LoVo (cell line): ENCODE measurements around the gene SPATA46.
A peak's percentile ranks its signal among the peaks of the same experiment; 100 is the strongest.

Source experiments
- DNase-seq: peaks from one replicate; pipeline ENCODE4 v3.0.0-alpha.2; 2016; ENCODE audit warnings: low spot score

Gene SPATA46

GRCh38 chr1:162390396-162391185, 13.9 kb upstream of the SPATA46 start:
- no peak for DNase-seq

- DNase-seq = no peak
Measured at GRCh38 chr1:162389971-162390370, 13.3 kb upstream of the SPATA46 start.

- peak; percentile 45 for DNase-seq
Measured at GRCh38 chr1:162389021-162389818, 12.6 kb upstream of the SPATA46 start.

GRCh38 chr1:162388615-162389014, 12.0 kb upstream of the SPATA46 start:
- DNase-seq = no peak

DNA sequence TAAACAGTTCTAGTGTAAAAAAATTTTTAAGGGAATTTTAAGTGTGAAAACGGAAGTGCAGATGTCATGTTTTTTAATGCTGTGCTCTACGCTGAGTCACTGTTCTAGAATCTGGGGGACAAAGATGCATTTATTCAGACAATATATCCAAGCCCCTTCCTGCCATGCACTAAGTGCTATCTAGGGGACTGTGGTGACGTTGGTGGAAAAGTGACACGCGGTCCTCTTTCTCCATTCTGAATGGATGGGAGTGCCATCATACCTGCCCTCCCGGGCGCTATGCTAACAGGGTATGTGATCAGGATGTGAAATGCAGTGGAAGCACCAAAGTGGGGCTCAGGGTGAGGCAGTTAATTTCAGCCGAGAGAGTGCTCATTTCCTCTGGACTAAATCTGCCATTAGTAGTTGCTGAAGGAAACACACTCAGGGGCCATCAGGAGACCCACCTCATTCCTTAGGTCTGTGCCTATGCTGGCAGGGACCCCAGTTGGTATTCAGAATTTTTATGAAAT, 11.5 kb upstream of the SPATA46 start:
- no peak for DNase-seq

DNA sequence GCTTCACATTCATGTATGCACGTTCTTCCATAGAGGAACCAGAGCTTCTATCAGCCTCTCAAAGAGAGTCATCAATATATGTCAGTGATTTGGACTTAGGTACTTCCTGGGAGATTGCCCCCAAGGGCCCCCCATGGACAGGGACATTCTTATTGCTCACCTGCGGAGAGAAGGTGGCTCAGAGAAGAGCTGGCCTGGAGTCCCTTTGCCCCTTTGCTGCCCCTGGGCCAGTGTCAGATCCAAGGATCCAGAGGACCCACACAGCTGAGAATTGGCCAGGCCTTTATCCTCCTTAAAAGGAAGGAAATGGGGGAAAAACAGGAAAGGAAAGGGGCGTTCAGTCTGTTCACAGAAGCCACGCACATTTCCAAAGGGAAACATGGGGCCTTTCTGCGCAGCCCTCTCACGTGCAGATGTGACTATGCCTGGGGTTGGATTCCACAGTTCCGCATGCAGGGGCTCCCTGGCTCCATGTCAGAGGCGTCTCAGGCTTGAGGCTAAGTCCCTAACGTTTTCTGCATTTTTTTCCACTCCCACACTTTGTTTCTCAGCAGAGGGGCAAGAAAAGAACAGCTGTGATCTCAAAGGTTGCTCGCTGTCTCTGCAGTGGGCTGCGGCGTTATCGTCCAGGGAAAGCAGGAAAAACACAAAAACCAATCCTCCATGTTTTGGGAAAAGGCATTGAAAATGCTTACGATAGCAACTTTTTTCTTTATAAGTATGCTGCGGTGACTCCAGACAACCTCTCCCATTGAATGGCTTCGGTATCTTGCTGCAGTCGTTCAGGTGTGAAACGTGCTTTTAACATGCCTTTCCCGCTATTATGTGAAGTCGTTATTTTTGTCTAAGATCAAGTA, 10.8 kb upstream of the SPATA46 start:
- no peak for DNase-seq

DNA sequence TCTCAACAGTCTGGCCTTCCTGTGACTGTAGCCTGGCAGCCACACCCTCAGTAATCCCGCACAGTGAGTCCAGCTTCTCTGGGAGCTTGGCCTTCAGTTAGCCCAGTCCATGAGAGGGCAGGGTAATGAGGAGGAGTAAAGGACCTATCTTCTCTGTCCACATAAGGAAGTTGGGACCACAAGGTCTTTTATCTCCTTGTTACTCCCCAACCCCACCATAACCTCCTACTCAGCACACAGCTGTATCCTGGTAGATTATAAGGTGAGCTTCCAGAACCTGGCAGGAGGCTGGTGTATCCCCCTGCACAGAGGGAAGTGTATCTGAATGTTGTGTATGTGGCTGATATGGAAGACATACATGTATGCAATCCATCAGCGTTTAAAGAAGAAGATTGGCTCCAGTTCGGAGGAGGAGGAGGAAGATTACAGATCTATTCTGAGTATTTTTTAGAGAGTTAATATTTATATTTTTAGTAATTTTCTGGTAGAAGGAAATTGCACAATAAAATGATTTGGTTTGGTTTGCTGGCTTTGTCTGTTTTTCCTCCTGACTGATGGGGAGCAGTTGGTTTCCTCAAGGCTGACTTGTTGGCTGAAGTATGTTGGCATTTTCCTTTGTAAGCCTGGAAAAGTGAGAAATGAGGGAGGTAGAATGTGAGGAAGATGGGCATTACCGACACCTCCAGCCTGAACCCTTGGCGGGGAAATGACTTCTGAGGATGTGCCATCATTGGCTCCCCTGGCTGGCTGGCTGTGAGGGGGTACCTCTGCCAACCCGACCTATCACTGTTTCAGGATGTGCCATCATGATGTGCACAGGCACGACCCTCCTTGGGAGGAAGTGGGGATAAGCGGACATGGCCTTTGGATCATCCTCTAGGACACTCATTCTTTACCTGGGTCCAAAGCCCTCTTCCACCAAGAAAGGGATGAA, 9.9 kb upstream of the SPATA46 start:
- DNase-seq = no peak

DNA sequence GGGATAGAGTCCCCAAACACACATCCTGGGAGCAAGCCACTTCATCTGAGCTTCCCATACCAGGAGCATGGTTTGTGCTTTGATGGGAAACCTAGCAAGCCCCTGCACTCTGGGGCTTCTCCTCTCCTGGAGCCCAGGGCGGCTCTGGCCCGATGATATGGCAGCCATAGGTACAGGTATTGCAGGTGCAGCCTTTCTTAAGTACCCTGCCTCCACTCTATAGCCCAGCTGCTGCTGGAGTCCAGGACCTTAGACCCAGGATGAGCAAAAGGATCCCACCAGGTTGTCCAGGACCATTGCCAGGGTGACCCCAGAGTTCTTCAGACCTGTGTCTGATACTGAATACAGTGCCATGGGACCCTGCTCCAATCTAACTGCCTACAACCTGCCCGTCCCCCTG, 9.0 kb upstream of the SPATA46 start:
- DNase-seq = no peak

DNA sequence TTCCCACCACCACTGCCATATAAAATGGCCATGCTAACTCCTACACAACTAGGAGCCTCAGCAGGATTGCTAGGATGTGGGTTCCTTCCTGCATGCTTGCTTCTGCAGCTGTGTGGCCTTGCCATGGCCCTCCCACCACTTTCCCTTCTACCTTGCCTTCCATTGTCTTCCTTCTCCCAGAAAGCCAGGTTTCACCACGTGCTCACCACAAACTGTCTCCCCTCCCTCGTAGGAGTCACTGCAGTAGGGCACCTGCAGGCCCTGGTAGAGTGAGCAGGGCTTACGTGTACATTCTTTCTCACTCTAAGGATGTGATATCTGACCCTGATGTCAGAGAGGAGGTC, 8.6 kb upstream of the SPATA46 start:
- no peak for DNase-seq

DNA sequence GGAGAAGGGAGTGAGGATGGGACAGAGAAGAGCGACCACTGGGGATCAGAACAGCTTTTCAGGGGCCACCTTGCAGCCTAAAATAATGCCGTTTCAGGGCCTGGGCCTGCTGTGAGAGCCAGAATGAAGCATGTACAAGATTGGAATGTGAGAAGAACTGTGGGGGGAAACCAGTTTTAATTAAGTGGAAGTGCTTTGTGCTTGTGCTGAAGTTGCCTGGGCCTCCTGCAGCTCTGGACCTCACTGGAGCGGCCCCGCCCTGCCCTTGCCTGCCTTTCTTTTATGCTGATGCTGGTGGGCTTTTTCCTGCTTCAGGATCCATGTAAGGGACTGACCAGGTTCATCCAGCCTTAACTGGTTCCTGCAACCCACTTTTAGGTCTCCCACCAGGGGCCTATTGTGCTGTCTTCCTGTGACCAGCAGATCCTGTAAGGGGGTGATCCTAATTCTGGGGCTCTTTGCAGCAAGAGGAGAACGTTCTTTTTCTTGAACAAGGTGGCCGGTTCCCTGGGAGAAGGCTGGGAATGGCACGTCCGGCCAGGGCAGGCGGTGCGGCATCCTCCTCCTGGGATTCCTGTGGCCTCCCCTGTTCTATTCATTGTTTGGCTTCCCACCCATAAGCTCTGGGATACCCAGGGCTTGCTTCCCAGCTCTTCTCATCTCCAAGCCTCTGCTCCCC, 8.1 kb upstream of the SPATA46 start:
- DNase-seq = no peak

GRCh38 chr1:162384116-162384515, 7.5 kb upstream of the SPATA46 start:
- no peak for DNase-seq

DNA sequence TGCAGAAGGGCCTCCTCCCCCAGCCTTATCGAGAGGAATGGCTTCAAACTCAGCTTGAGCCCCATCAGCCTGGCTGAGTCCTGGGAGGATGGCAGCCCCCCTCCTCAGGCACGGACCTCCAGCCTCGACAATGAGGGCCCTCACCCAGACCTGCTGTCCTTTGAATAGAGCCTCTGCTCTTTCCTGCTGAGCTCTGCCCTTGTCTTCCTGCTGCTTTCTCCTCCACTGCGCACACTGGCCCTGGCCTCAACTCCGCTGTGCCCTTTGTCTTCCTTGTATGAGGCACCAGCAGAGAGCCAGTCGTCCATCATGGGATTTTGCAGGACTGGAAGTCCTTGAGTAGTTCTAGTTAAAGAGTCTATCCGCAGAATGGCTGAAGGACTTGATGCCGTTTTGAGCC, 6.9 kb upstream of the SPATA46 start:
- DNase-seq = no peak

DNA sequence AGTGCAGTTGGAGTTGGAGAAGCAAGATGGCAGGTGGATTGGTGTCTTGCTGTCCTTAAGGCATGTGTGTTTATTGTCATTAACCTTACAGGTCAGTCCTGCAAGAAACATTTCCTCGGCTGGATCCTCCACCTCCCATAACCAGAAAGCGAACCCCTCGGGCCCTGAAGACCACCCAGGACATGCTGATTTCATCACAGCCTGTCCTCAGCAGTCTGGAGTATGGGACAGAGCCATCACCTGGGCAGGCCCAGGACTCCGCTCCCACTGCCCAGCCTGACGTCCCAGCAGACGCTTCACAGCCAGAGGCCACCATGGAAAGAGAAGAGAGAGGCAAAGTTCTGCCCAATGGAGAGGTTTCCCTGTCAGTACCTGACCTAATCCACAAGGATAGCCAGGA, 6.4 kb upstream of the SPATA46 start:
- no peak for DNase-seq

DNA sequence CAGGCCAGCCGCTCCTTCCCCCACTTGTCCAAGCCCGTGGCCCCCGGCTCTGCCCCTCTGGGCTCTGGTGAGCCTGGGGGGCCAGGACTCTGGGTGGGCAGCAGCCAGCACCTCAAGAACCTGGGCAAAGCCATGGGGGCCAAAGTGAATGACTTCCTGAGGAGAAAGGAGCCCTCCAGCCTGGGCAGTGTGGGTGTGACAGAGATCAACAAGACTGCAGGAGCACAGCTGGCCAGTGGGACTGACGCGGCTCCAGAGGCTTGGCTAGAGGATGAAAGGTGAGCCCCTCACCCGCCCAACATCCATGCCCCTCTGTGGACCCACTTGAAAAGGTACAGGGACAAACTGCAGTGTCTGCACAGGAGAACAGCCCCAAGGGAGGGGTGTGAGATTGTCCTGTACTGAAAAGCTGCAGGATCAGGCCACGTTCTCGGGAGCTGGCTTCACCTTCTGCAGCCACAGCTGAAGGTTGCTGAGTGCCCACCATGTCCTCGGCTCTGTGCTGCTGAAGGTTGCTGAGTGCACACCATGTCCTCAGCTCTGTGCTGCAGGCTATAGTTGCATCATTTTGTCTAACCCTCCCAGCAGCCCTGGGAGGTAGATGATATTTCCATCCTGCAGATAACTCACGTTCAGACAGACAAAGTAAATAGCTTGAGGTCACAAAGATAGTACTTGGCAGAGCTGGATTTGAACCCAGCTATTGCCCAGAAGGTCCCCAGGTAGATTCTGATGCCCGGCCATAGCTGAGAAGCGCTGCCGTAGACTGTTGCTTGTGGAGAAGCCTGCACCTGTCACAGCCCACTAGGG, 5.5 kb upstream of the SPATA46 start:
- no peak for DNase-seq

DNA sequence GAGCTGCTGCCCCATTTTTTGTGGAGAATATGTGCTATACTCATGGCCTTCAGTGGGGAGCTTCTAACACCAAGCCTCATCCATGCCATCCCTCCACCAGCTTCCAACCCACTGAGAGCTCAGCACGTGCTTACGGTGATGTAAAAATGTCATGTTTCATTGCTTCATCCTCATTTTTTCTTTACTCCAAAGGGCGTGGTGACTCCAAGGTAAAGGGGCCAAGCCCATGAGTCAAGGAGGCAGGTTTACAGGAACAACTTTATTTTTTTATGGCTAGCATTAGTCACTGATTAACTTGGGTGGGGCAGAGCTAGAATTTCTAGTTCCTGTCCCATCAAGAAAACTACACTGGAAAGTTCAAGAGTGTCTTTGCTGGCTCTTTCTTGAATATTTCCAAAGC, 4.7 kb upstream of the SPATA46 start, which contains the start of gene C1orf226:
Gene C1orf226, plus strand, starts transcription at position 346 of the 400 bp plus-strand sequence. CDS start 174 bp downstream, outside the sequence.
- peak; percentile 94 for DNase-seq

DNA sequence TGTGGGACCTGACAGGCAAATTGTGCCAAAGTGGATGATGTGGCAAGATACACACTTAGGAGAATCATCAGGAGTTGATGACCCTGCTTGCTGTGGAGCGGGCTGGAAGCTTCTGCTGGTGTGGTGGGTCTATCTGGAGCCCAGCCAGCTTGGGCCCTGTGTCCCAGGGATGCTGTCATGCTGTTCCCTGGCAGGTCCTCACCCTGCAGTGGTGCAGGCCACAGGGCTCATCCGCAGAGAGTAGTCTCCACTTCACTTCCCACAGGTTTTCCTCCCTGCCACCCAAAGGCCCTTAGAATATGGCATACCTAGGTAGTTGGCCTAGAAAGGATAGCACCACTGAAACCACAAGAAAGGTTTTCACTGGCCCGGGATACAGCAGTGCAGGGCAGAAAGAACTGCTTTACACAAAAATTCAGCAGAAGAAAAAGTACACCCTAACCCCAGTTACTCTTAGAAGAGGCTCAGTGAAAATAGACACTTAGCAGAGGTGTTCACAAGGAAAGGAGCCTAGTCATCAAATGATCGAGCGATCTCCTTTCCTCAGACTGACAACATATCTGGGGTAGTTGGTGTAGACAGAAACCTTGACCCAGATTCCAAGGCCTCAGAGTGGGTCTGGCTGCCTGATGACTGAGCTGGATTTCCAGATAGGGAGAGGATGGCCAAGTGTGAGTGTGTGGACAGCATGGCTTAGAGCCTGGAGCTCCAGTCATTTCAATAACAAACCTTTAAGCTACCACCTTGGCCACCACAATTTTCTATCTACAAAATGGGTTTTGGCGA, 3.6 kb upstream of the SPATA46 start:
- DNase-seq = no peak

DNA sequence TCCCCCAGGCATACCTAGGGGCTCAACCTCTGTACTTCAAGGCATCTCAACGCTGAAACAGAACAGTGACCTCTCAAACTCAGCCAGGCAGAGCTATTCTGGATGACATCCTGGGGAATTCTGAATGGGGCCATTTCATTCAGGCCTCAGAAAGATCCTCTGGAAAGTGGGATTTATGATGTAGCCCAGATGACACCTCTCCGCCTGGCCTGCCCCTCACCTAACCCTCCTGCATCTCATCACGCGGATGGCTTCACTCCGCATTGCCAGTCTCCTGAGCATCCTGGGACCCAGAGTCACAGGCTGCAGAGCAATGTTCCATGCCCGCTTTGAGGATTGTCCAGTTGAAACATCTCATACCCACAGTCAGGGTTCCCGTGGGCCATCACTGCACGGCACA, 1.2 kb downstream of the SPATA46 start:
- no peak for DNase-seq

- no peak for DNase-seq
Measured at GRCh38 chr1:162374406-162374805, 2.2 kb downstream of the SPATA46 start.
